ENCODE data around the gene SNAPC4. TPM values are rescaled to one million over a fixed set of nuclear protein-coding genes. Genes with fewer than 3 reads are reported as not detected.

SNAPC4 gene
- total and polyA plus RNA-seq, 2 donors (not counting 1 experiment from before 2014, with no cell fraction given) = 1.8 to 3.8 TPM

DNA sequence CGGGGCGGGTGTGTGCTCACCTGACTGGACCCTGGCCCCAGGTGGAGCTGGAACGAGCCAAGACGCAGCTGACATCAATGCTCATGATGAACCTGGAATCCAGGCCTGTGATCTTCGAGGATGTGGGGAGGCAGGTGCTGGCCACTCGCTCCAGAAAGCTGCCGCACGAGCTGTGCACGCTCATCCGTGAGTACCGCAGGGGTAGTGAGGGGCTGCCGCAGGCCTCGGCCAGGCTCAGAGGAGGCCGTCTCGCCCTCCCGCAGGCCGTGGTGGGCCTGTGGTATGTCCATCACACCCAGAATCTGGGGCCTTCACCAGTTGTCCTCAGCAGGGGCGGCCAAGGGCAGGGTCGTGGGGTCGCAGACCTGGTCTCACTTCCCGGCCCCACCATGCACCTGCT lies 21.8 kb upstream of the SNAPC4 start:
- TF ChIP-seq, protein P1, sequence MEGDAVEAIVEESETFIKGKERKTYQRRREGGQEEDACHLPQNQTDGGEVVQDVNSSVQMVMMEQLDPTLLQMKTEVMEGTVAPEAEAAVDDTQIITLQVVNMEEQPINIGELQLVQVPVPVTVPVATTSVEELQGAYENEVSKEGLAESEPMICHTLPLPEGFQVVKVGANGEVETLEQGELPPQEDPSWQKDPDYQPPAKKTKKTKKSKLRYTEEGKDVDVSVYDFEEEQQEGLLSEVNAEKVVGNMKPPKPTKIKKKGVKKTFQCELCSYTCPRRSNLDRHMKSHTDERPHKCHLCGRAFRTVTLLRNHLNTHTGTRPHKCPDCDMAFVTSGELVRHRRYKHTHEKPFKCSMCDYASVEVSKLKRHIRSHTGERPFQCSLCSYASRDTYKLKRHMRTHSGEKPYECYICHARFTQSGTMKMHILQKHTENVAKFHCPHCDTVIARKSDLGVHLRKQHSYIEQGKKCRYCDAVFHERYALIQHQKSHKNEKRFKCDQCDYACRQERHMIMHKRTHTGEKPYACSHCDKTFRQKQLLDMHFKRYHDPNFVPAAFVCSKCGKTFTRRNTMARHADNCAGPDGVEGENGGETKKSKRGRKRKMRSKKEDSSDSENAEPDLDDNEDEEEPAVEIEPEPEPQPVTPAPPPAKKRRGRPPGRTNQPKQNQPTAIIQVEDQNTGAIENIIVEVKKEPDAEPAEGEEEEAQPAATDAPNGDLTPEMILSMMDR (conservative IDR thresholded peaks at IDR 0.05 in 1 of 2, IDR thresholded peaks at IDR 0.05 in 1 of 2; ENCODE audit: low read depth in 1 of 2, low read length in 2 of 2) = no peak
- TF ChIP-seq EZH2 (IDR thresholded peaks at IDR 0.05; ENCODE audit: low read length, missing control alignments) = no peak
- Histone ChIP-seq H3K27ac (ENCODE audit: insufficient read depth, low read length) (no peak overlapping the region), H3K4me3 (replicated peaks in 1 of 4; ENCODE audit: control extremely low read depth in 1 of 4, insufficient read depth in 1 of 4, low read depth in 3 of 4, low read length in 4 of 4) (no peak overlapping the region), H3K36me3 (ENCODE audit: control insufficient read depth, insufficient read depth, low read length) (peaks cover 45% of the 10 kb centered on the region), H3K9me3 (ENCODE audit: control insufficient read depth, insufficient read depth, low read depth, low read length) (no peaks in the 10 kb centered on the region), H3K27me3 (ENCODE audit: control insufficient read depth, insufficient read depth, low read length) (no peaks in the 10 kb centered on the region), H2AFZ (ENCODE audit: low read length) (no peak overlapping the region), H3K9ac (ENCODE audit: insufficient read depth, low read length) (no peak overlapping the region), H3K79me2 (ENCODE audit: control insufficient read depth, insufficient read depth, low read length) (no peaks in the 10 kb centered on the region), H3K4me1 (ENCODE audit: control insufficient read depth, extremely low read depth, insufficient read depth, low read length) (no peaks in the 10 kb centered on the region), H4K20me1 (ENCODE audit: control insufficient read depth, extremely low read depth, insufficient read depth, low read length) (no peaks in the 10 kb centered on the region), H3K4me2 (ENCODE audit: extremely low read depth, insufficient read depth, low read length) (no peak overlapping the region)
- DNase-seq (ENCODE audit: low read depth in 2 of 2) = no peak

DNA sequence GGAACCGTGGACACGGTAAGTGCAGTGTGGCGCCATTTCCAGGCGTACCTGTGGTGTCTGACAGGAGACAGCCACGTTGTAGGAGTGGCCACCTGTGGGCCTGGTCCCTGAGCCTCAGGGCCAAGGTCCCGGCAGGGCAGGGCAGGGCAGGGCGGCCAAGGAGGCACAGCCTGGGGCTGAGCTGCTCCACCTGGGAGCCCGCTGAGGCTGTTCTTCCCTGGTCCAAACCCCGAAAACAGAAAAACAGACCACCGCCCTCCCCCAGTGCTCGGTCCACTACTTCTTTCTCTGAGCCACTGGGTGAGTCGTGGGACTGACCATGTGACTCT lies 19.1 kb upstream of the SNAPC4 start:
- no peak overlapping the region for H2AFZ ChIP-seq (ENCODE audit: low read length)

GRCh38 chr9:136418182-136419091 lies 18.5 kb upstream of the SNAPC4 start:
- H2AFZ ChIP-seq (ENCODE audit: low read length) = no peak overlapping the region

More for the DNA sequence above, 19.1 kb upstream of the SNAPC4 start:
- Histone ChIP-seq H3K27me3 (ENCODE audit: control insufficient read depth, insufficient read depth, low read length) (no peaks in the 10 kb centered on the region), H3K4me2 (ENCODE audit: extremely low read depth, insufficient read depth, low read length) (no peak overlapping the region), H3K9me3 (ENCODE audit: control insufficient read depth, insufficient read depth, low read depth, low read length) (no peaks in the 10 kb centered on the region), H4K20me1 (ENCODE audit: control insufficient read depth, extremely low read depth, insufficient read depth, low read length) (no peaks in the 10 kb centered on the region), H3K27ac (ENCODE audit: insufficient read depth, low read length) (no peak overlapping the region), H3K36me3 (ENCODE audit: control insufficient read depth, insufficient read depth, low read length) (peaks cover 51% of the 10 kb centered on the region), H3K79me2 (ENCODE audit: control insufficient read depth, insufficient read depth, low read length) (no peaks in the 10 kb centered on the region), H3K4me3 (replicated peaks in 1 of 4; ENCODE audit: control extremely low read depth in 1 of 4, insufficient read depth in 1 of 4, low read depth in 3 of 4, low read length in 4 of 4) (no peak overlapping the region), H3K4me1 (ENCODE audit: control insufficient read depth, extremely low read depth, insufficient read depth, low read length) (no peaks in the 10 kb centered on the region), H3K9ac (ENCODE audit: insufficient read depth, low read length) (no peak overlapping the region)
- DNase-seq (ENCODE audit: low read depth in 2 of 2) = no peak
- TF ChIP-seq, protein P1 (conservative IDR thresholded peaks at IDR 0.05 in 1 of 2, IDR thresholded peaks at IDR 0.05 in 1 of 2; ENCODE audit: low read depth in 1 of 2, low read length in 2 of 2) = no peak
- TF ChIP-seq EZH2 (IDR thresholded peaks at IDR 0.05; ENCODE audit: low read length, missing control alignments) = no peak

More at GRCh38 chr9:136418182-136419091, 18.5 kb upstream of the SNAPC4 start:
- no peak overlapping the region for H3K4me2 ChIP-seq (ENCODE audit: extremely low read depth, insufficient read depth, low read length)
- TF ChIP-seq EZH2 (IDR thresholded peaks at IDR 0.05; ENCODE audit: low read length, missing control alignments) = no peak
- TF ChIP-seq, protein P1 (conservative IDR thresholded peaks at IDR 0.05 in 1 of 2, IDR thresholded peaks at IDR 0.05 in 1 of 2; ENCODE audit: low read depth in 1 of 2, low read length in 2 of 2) = no peak
- peaks cover 3% of the 10 kb centered on the region for H3K79me2 ChIP-seq (ENCODE audit: control insufficient read depth, insufficient read depth, low read length)
- peaks cover 53% of the 10 kb centered on the region for H3K36me3 ChIP-seq (ENCODE audit: control insufficient read depth, insufficient read depth, low read length)
- no peaks in the 10 kb centered on the region for H3K27me3 ChIP-seq (ENCODE audit: control insufficient read depth, insufficient read depth, low read length)
- H3K9ac ChIP-seq (ENCODE audit: insufficient read depth, low read length) = no peak overlapping the region
- H3K27ac ChIP-seq (ENCODE audit: insufficient read depth, low read length) = no peak overlapping the region
- no peak for DNase-seq (ENCODE audit: low read depth in 2 of 2)
- no peaks in the 10 kb centered on the region for H3K4me1 ChIP-seq (ENCODE audit: control insufficient read depth, extremely low read depth, insufficient read depth, low read length)
- H3K4me3 ChIP-seq (replicated peaks in 1 of 4; ENCODE audit: control extremely low read depth in 1 of 4, insufficient read depth in 1 of 4, low read depth in 3 of 4, low read length in 4 of 4) = no peak overlapping the region
- H4K20me1 ChIP-seq (ENCODE audit: control insufficient read depth, extremely low read depth, insufficient read depth, low read length) = no peaks in the 10 kb centered on the region
- H3K9me3 ChIP-seq (ENCODE audit: control insufficient read depth, insufficient read depth, low read depth, low read length) = no peaks in the 10 kb centered on the region
